Middle frontal gyrus (tissue), 1 donor: Measurements from ENCODE around the gene PRAME.
"Not testable (repeated sequence)": the region's sequence is repeated elsewhere in the genome, so short reads cannot be mapped to it uniquely, and the experiment has no call there.

Source experiments
- DNase-seq: peaks from one replicate; pipeline ENCODE4 v3.0.0-alpha.2; 2015; ENCODE audit warnings: low spot score; ENCODE audit errors: extremely low spot score

PRAME gene

DNA sequence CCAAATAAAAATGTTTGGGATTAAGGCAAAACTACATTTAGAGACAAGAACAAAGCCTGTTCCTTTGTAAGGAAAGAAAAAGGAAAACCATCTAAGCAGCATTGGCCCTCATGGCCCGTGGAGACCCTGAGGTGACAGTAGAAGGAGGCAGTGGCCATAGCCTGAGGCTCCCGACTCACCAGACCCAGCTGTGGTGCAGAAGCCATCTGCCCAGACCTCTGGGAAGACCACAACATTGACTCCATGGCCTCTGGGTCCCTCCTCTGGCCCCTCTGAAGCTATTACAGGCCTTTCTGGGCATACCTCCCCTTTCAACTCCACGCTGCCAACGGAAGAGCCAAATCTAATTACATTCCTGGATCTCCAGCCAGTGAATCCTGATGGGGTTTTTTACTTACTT lies 6.4 kb downstream of the PRAME start:
- DNase-seq: no peak

DNA sequence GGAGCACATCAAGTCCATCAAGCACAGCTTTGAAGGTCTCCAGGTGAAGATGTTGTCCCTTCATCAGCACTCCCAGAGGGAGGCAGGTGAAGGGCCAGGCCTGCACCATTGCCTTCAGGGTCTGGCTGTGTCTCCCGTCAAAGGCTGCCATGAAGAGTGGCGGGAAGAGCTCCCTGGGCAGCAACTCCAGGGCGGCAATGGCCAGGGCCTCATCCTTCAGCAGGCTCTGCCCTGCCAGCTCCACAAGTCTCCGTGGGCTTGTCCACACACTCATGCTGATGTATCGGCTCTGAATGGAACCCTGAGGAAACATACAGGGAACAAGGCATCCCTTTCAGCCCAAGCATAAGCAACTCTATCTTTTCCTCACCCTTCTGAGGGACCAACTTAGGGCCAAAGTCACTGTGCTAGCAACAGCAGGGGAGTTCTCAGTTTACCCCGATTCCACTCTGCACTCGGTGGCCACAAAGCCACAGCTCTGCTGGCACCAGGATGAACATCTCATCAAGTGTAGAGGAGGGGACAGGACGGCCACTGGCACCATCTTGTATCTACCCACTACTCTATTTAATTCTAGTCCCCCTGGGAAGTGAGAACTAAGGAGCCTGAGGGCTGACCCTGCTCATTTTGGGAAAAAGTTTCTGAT lies 8.2 kb downstream of the PRAME start:
- no peak for DNase-seq

DNA sequence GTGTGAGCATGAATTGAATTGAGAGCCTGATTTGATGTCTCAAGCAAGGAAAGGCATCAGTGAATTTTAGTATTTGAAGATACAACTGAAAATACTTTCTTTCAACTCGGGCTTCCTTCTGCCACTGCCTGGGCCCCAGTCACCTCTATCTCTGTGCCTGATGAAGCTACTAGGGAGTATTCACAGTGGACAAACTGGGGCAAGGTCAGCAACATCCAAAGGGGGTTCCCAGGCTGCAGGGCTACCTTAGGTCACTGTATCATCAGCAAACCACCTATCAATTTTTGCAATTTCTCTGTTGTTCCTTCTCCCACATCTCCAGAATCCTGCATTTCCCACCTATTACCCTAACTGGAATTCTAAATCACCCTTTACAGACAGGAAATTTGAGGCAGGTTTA lies 10.2 kb downstream of the PRAME start:
- DNase-seq: no peak

DNA sequence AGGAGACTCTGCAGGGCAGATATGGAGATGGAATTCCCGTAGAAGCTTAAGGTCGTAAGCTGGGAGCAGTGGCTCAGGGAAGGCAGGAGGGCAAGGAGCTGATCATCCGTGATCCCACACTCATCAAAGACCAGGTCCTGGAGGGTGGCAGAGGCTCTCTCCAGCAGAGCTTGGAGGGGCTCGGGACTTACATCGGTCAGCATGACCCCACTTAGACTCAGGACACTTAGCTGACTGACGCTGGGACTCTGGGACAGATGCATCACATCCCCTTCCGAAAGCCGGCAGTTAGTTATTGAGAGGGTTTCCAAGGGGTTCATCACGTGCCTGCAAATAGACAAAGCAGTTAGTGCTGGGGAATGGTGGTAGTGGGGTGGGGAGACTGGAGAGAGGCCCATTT lies 10.7 kb downstream of the PRAME start:
- no peak for DNase-seq

DNA sequence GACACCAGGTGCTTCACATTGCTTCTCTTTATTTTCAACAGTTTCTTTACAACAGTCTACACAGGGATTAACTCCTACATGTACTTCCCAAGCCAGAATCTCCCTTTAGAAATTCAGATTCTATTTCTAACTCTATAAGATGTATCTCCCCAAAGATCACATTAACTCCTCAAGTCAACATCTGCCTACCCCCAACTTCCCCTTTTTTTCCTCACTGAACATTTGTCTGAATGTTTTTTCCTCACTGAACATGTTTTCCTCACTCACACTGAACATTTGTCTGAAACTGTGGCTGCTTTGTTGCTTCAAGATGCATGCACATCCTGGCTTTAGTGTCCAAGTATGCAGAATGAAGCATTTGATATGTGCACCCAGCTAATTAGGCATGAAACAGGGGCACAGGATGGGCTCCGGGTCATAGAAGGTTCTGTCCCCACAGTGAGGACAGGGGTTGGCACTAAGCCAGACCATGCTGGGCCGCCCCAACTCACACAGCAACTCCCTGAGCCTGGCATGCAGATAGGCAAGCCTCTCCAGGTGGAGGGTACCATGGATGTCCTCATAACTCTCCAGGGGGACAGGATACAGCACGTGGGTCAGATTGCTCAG lies 11.3 kb downstream of the PRAME start:
- DNase-seq: no peak

DNA sequence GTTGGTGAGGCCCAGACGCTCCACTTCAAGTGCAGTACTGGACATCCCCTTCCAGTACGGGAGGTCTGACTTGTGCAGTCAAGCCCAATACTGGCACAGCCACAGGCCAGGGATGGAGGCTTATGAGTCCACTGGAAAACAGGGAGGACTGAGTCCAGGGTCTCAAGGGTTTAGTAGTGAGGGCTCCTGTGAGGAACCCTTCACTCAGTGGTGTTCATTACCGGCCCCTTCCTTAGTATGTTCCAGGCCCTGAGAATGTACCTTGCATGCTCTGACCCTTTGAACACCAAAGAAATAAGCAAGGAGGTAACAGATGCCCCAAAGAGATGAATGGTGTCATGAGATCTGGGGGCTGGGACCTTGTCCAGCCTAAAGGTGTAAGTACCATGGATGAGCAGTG lies 11.8 kb downstream of the PRAME start:
- DNase-seq: no peak

DNA sequence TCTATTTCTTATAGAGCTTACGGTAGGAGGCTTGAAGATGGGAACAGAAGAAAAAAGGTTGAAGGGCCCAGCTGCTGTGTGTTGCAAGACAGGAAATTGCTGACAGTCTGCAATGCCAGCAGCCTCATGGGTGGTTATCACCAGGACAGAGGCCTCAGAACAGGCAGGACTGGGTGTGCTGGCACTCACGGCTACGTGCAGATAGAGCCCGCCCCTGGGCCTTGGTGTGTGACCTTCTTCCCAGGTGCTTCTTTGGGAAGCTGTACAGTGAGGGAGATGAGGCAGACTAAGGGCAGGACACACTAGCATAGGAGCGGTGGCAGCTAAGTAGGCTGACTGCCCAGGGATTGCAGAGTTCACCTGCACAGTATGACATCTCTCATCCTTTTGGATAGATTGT lies 12.6 kb downstream of the PRAME start:
- DNase-seq: no peak

DNA sequence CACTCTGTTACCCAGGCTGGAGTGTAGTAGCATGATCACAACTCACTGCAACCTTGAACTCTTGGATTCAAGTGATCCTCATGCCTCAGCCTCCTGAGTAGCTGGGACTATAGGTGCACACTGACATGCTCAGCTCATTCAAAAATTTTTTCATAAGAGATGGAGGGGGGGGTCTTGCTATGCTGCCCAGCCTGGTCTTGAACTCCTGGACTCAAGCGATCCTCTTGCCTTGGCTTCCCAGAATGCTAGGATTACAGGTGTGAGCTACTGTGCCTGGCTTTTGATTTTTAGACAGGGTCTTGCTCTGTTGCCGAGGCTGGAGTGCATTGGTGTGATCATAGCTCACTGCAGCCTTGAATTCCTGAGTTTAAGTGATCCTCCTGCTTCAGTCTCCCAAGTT lies 14.0 kb downstream of the PRAME start:
- no peak for DNase-seq

DNA sequence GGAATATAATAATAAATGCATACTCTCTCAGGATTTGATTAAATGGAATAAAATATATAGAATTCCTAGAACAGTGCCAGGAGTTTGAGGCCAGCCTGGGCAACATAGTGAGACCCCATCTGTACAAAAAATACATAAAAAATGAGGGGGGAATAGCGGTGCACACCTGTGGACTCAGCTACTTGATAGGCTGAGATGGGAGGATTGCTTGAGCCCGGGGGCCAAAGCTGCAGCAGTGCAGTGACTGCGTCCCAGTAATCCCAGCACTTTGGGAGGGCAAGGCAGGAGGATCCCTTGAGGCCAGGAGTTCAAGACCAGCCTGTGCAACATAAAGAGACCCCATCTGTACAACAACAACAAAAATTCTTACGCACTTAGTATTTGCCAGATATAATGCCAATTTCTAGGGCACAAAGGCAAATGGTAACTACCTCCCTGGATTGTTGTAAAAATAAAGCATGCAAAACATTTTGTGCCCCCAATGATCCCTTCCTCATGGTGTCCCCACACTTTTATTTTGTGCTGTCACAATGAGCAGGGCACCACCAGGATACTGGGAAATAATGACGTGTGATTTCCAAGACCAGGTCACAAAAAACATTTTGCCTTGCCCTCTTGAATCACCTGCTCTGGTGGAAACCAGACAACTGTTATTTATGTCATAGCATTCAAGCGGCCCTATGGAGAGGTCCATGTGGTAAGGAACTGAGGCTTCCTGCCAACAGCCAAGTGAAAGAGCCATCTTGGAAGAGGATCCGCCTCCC lies 20.7 kb downstream of the PRAME start:
- no peak for DNase-seq

DNA sequence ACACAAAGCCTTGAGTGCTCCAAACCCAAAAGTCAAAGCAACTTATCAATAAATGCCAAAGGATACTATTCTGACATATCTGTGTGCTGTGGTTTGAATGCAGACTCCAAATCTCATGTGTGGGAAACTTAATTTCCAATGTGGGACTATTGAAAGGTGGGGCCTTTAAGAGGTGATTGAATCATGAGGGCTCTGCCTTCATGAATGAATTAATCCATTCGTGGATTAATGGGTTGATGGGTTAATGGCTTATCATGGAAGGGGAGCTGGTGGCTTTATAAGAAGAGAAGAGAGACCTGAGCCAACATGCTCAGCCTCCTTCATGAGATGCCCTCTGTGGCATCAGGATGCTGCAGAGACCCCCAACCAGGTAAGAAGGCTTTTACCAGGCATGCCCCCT lies 22.1 kb downstream of the PRAME start:
- DNase-seq: no peak

DNA sequence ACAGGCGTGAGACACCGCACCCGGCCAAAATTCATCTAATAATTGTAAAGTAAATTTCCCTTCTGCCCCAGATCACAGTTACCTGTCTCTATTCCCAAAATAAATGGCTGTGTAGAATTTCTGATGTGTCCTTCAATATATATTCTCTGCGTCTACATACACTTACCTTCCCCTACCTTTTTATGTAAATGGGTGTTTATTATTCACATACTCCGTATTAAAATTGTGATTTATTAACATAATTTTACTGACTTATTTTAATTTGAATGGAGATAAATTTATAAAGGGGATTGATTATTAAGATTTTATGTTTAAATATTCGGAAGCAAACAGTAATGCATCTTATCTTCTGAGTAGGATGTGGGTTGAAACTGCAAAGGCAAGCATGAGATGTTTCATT lies 22.6 kb downstream of the PRAME start:
- no peak for DNase-seq

DNA sequence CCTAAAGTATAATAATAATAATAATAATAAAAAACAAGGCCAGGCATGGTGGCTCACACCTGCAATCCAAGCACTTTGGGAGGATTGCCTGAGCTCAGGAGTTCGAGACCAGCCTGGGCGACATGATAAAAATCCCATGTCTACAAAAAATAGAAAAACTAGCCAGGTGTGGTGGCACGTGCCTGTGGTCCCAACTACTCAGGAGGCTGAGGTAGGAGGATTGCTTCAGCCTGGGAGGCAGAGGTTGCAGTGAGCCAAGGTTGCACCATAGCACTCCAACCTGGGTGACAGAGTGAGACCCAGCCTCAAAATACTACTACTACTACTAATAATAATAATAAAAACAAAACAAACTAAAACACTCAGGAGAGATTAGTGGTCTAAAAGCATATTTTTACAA lies 23.4 kb downstream of the PRAME start:
- no peak for DNase-seq

DNA sequence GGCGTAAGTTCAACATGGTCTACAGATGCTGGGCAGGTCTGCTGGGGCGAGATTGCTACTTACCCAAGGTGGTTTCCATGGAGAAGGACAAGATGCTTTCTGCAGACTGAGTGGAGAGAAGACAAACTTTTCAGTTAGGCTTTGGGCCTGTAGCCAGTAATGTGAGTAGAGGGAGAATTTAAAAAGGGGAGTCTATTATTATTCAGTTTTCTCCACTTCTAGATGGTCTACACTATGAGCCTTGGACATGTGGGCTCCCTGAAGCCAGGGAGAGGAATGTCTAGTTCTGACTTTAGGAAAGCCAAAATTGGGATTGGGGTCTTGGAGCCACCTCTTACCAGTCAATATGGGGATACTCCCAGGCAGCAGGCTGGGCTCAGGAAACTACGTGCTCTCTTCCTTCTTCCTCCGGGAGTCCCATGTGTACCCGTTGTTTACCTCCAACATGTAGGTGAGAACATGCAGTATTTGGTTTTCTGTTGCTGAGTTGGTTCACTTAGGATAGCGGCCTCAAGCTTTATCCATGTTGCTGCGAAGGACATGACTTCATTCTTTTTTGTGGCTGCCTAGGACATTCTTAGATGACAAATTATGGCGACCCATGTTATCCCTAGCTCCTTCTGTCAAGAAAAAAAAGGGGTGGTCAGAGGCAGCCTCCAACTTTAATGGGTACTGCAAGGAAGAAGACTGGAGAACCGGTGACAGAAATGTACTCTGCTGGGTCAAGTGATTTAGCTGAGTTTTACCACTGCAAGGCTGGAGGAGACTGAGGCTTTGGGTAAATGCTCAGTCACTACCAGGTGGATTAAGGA lies 24.3 kb downstream of the PRAME start:
- DNase-seq: no peak

DNA sequence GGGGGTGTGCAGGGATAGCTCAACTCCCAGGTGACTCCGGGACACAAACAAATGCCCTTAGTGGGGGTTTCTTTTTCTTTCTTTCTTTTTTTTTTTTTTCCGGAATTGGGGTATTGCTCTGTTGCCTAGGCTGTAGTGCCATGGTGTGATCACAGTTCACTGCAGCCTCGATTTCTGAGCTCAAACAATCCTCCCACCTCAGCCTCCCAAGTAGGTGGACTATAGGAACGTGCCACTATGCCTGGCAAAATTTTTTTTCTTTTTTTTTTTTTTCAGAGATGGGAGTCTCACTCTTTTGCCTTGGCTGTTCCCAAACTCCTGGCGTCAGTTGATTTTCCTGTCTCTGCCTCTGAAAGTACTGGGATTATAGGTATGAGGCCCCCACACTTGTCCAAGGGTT lies 25.2 kb downstream of the PRAME start:
- no peak for DNase-seq

DNA sequence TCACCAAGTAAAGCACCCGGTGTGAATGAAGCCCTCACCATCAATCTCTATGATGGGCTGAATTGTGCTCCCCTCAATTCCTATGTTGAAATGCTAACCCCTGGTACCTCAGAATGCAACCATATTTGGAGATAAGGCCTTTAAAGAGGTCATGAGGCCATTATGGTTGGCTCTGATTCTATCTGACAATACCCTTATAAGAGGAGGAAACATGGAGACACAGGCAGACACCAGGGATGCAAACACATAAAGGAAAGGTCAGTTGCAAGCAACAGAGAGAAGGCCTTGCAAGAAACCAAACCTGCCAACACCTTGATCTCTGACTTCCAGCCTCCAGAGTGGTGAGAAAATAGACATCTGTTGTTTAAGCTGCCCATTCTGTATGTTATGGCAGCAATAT lies 25.6 kb downstream of the PRAME start:
- no peak for DNase-seq

DNA sequence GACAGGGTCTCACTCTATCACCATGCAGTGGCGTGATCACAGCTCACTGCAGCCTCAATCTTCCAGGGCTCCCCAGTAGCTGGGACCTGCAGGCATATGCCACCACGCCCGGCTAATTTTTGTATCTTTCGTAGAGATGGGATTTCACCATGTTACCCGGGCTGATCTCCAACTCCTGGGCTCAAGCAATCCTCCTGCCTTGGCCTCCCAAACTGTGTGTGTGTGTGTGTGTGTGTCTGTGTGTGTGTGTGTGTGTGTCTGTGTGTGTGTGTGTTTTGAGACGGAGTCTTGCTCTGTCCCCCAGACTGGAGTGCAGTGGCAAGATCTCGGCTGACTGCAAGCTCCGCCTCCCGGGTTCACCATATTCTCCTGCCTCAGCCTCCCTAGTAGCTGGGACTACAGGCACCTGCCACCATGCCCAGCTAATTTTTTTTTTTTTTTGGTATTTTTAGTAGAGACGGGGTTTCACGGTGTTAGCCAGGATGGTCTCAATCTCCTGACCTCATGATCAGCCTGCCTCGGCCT lies 26.5 kb downstream of the PRAME start:
- not testable (repeated sequence) for DNase-seq

DNA sequence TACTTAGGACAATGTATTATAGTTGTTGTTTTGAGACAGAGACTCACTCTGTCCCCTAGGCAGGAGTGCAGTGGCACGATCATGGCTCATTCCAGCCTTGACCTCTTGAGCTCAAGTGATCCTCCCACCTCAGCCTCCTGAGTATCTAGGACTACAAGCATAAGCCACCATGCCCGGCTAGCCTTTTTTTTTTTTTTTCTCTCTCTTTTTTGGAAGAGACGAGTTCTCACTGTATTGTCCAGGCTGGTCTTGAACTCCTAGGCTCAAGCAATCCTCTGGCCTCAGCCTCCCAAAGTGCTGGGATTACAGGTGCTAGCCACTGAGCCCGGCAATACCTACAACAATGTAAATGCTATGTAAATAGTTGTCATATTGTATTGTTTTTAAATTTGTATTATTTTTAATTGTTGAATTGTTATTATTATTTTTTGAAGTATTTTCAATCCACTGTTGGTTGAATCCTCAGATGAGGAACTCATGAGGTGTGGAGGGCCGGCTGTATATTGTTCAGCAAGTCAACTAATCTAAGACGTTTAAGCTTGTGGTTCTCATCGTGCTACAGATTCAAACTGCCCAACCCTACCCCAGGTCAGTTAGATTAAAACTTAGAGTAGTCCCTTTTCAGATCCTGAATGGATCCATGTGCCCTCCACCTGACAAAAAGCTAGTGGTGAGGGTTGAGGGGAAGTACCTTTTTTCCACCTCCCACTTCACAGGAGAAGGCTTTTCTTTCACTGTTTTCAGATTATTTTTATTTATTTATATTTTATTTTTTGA lies 27.1 kb downstream of the PRAME start:
- no peak for DNase-seq

DNA sequence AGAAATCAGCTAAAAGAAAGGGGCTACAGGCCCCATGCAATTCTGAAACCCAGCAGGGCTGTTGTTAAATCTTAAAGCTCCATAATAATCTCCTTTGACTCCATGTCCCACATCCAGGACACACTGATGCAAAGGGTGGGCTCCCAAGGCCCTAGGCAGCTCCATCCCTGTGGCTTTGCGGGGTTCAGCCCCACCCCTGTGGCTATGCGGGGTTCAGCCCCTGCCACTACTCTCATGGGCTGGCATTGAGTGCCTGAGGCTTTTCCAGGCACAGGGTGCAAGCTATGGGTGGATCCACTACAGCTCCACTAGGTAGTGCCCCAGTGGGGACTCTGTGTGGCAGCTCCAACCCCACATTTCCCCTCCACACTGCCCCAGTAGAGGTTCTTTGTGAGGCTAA lies 30.3 kb downstream of the PRAME start:
- DNase-seq: no peak

DNA sequence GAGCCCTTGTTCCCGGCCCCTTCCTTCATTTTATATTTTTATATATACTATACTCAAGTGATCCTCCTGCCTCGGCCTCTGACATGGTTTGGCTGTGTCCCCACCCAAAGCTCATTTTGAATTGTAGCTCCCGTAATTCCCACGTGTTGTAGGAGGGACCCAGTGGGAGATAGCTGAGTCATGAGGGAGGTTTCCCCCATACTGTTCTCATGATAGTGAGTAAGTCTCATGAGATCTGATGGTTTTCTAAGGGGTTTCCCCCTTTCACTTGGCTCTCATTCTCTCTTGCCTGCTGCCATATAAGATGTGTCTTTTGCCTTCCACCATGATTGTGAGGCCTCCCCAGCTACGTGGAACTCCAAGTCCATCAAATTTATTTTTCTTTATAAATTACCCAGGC lies 31.8 kb downstream of the PRAME start:
- no peak for DNase-seq

DNA sequence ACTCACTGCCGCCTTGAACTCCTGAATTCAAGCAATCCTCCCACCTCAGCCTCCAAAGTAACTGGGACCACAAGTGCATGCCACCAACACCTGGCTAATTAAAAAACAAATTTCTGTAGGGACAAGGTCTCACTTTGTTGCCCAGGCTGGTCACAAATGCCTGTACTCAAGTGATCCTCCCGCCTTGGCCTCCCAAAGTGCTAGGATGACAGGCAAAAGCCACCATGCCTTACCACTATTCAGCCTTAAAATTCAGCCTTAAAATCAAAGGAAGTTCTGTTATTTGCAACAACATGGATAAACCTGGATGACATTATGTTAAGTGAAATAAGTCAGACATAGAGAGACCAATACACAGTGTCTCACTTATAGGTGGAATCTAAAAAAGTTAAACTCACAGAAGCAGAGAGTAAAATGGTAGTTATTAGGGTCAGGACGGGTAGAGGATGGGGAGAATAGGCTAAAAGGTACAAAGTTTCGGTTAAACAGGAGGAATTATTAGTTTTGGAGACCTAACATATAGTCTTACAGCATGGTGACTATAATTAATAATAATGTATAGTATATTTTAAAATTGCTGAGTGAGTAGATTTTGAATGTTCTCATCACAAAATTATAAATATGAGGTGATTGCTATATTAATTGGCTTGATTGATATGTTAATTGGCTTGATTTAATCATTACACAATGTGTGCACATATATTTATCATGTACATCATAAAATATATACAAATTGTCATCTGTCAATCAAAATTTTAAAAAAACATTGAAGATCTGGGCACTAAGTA lies 32.7 kb downstream of the PRAME start:
- no peak for DNase-seq
